ENCODE results near the gene PRRX2.

The PRRX2 gene

GRCh38 chr9:129679537-129679936 lies 14.1 kb downstream of the PRRX2 start:
- no peak for DNase-seq (ENCODE audit: low read depth)

- DNase-seq (ENCODE audit: low read depth) = no peak
These were observed 16.5 kb downstream of the PRRX2 start for GRCh38 chr9:129681924-129682323.

GRCh38 chr9:129682381-129682780 lies 16.9 kb downstream of the PRRX2 start:
- DNase-seq (ENCODE audit: low read depth) = no peak

- DNase-seq (ENCODE audit: low read depth) = no peak
These were observed 19.9 kb downstream of the PRRX2 start for GRCh38 chr9:129685220-129685932.

GRCh38 chr9:129685933-129686259 lies 20.4 kb downstream of the PRRX2 start:
- no peak for DNase-seq (ENCODE audit: low read depth)

- no peak for DNase-seq (ENCODE audit: low read depth)
These were observed 21.3 kb downstream of the PRRX2 start for GRCh38 chr9:129686736-129687135.

- DNase-seq (ENCODE audit: low read depth) = no peak
These were observed 21.9 kb downstream of the PRRX2 start for GRCh38 chr9:129687391-129687790.

- DNase-seq (ENCODE audit: low read depth) = no peak
These were observed 23.0 kb downstream of the PRRX2 start for GRCh38 chr9:129688285-129689043.

GRCh38 chr9:129692534-129692933 lies 27.1 kb downstream of the PRRX2 start:
- no peak for DNase-seq (ENCODE audit: low read depth)

GRCh38 chr9:129693741-129694140 lies 28.3 kb downstream of the PRRX2 start:
- no peak for DNase-seq (ENCODE audit: low read depth)

- no peak for DNase-seq (ENCODE audit: low read depth)
These were observed 28.8 kb downstream of the PRRX2 start for GRCh38 chr9:129694243-129694646.

GRCh38 chr9:129695870-129696269 lies 30.4 kb downstream of the PRRX2 start:
- no peak for DNase-seq (ENCODE audit: low read depth)

GRCh38 chr9:129696944-129697655 lies 31.7 kb downstream of the PRRX2 start:
- DNase-seq (ENCODE audit: low read depth) = no peak

GRCh38 chr9:129697656-129698253 lies 32.3 kb downstream of the PRRX2 start:
- DNase-seq (ENCODE audit: low read depth) = no peak

GRCh38 chr9:129698254-129698757 lies 32.9 kb downstream of the PRRX2 start:
- no peak for DNase-seq (ENCODE audit: low read depth)

GRCh38 chr9:129701054-129701453 lies 35.6 kb downstream of the PRRX2 start:
- no peak for DNase-seq (ENCODE audit: low read depth)

- DNase-seq (ENCODE audit: low read depth) = no peak
These were observed 36.1 kb downstream of the PRRX2 start for GRCh38 chr9:129701549-129701948.

GRCh38 chr9:129702589-129703520 lies 37.4 kb downstream of the PRRX2 start:
- DNase-seq (ENCODE audit: low read depth) = no peak

- DNase-seq (ENCODE audit: low read depth) = no peak
These were observed 38.4 kb downstream of the PRRX2 start for GRCh38 chr9:129703667-129704355.

- DNase-seq (ENCODE audit: low read depth) = no peak
These were observed 39.4 kb downstream of the PRRX2 start for GRCh38 chr9:129704807-129705206.

- no peak for DNase-seq (ENCODE audit: low read depth)
These were observed 43.3 kb downstream of the PRRX2 start for GRCh38 chr9:129708793-129709192.

All from HS-5 (cell line).